KOPT-K1 (cell line): ENCODE measurements around the gene STXBP1.

Experiments
- H3K27ac ChIP-seq: fragments of 200-600 bp; sonication (generic); 2 replicates; pipeline ENCODE4 v1.5.1; 2016; ENCODE audit warnings: antibody characterized with exemption, mild to moderate bottlenecking, low read depth, low read length; ENCODE audit not compliant: poor library complexity, severe bottlenecking
- H3K36me3 ChIP-seq: fragments of 200-600 bp; sonication (generic); 2 replicates; pipeline ENCODE4 v1.5.1; 2017; ENCODE audit warnings: antibody characterized with exemption, mild to moderate bottlenecking, low read length, moderate library complexity; ENCODE audit not compliant: insufficient read depth
- H3K9me3 ChIP-seq: fragments of 200-600 bp; sonication (generic); 2 replicates; pipeline ENCODE4 v1.5.1; 2017; ENCODE audit warnings: antibody characterized with exemption, low read length, mild to moderate bottlenecking; ENCODE audit not compliant: insufficient read depth, poor library complexity, severe bottlenecking

Gene STXBP1

DNA sequence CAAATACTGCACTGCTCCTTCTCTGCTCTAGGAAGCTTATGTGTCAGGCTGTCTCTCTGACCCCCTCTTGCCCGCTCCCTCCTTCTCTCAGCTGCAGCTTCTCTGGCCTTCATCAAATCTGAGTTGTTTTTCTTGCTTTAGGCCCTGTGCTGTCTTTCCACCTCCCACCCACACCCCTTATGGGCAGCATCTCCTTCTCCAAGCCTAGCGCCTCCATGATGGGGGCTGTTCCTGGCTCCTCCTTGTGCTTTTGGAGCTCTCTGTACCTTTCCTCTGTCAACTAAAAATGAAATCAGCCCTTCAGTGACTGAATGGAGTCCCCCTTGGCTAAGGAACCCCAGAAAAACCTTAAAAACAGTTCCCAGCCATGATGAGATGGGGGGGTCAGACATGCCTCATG, 88.1 kb downstream of the STXBP1 start:
- H3K36me3 ChIP-seq: no peaks in the 10 kb centered on the region
- H3K9me3 ChIP-seq: no peaks in the 10 kb centered on the region
- no peak overlapping the region for H3K27ac ChIP-seq

DNA sequence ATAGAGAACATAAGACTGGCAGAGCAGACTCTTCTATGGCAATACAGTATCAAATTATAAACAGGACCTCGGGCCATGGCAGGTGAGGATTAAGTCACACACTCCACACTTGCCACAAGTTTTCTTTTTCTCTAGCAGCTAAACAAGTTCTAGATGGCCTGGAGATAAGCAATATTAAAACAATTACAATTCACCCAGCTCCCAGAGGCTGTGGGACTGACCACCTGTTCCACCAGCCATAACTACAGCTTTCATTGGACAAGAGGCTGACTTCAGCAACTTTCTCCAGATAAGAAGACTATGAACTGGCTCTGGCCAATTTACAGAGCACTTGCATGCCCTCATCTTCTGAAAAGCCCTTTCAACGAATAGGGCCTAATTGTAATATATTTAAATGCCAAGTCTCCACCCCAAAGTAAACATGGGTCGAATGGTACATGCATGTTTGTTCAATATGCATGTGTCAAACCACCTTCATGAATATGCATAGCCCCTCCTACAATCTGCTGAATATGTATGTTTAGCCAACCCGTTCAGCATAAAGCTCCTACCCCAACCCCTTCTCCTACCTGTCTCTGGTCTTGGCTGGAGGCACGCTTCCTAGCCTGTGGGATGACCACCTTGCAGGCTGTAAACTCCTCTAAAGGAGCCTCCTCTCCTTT, 88.6 kb downstream of the STXBP1 start:
- Histone ChIP-seq H3K27ac (no peak overlapping the region), H3K9me3 (no peaks in the 10 kb centered on the region), H3K36me3 (no peaks in the 10 kb centered on the region)

DNA sequence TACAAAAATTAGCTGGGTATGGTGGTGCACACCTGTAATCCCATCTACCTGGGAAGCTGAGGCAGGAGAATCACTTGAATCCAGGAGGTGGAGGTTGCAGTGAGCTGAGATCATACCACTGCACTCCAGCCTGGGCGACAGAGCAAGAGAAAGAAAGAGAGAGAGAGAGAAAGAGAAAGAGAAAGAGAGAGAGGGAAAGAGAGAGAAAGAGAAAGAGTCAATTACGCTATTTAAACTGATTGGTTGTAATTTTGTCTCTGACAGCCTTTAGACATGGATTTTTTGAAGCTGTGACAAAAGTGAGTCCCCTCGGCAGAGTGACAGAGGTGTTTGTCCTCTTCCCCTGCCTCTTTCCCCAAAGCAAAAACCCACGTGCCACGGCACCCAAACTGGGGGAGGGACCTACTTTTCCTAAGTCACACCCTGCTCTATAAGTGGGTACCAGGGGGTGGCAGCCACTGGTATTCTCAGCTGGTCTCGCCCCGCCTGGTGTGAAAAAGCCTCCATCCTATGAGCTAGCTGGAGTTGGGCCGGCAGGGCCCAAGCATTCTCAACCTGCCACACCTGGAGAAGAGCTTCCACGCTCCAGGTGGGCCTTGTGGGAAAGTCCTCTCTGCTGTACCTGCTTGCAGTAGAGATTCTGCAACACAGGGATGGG, 91.3 kb downstream of the STXBP1 start:
- Histone ChIP-seq H3K27ac (no peak overlapping the region), H3K9me3 (no peaks in the 10 kb centered on the region), H3K36me3 (no peaks in the 10 kb centered on the region)

DNA sequence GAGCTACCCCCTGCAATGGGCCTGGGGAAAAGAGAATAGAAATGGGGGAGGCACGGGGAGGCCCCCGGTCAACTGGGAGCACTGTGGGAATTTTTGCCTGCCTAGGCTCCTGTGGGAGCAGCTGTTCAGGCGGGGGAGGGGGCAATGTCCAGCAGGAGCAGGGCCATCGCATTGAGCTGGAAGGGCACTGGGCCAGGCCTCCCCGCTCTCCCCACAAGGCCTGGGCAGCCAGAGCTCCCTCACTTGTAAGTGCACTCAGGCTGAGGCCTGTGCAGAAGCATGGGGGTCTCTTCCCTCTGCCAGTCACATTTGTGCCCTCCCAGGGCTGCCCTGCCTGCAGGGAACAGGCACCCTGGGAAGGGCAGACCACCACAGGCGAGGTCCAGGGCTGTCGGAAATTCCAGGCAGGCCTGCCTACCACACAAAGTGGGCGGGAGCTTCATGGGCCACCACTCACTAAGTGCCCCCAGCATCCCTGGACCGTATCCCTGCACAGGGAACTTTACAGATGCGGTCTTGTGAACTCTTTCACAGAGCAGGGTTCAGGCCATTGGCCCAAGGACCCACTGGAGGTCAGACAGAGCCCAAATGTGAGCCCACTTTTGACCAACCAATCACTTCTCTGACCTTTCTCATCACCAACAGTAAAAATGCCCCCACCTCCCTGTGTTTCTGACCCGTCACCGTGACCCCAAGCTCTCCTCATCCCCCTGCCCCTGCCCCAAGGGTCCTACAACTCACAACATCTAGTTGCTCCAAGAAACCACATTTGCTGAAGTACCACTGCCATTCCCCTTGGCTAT, 93.7 kb downstream of the STXBP1 start:
- Histone ChIP-seq H3K36me3 (no peaks in the 10 kb centered on the region), H3K9me3 (no peaks in the 10 kb centered on the region), H3K27ac (no peak overlapping the region)

DNA sequence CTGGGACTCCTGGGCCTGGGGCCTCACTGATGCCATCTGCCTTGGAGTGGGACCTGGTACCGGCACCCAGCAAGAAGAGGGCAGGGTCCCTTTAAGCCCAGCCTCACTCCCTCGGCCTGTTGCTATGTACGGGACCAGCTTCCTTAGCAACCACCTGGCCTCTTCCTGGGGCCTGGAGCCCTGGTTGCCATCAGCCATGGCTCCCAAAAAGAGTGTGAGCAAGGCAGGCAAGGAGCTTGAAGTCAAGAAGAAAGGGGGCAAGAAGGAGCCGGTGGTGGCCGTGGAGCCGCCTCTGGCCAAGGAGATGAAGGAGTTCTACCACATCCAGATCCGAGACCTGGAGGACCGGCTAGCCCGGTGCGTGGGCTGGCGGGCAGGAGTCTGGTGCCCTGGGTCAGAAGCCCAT, 94.8 kb downstream of the STXBP1 start, which contains the start of gene CFAP157:
Gene CFAP157, plus strand, starts transcription at position 153 of the 406 bp plus-strand sequence. Its CDS starts 44 bp downstream, at position 197.
- H3K27ac ChIP-seq: no peak within 1 kb of the TSS
- H3K9me3 ChIP-seq: no peaks in the 10 kb centered on the region
- H3K36me3 ChIP-seq: no peaks in the 10 kb centered on the region

DNA sequence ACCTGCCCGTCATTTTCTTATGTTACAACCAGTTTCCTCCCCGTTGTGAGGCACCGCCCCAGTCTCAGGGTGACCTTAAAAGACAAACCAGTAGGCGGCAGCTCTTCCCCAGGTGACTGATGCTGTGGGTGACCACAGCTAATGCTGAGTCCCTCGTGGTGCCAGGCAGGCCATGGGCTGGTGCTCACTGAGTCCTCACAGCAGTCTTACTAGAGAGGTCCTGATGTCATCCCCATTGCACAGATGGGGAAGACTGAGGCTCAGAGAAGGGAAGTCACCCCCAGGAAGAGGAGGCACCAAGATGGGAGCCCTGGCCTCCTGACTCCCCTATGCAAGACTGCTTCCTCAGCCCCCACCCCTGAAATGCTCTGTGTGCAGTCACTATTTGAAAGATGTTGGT, 95.7 kb downstream of the STXBP1 start:
- H3K9me3 ChIP-seq: no peaks in the 10 kb centered on the region
- H3K27ac ChIP-seq: no peak overlapping the region
- H3K36me3 ChIP-seq: no peaks in the 10 kb centered on the region

DNA sequence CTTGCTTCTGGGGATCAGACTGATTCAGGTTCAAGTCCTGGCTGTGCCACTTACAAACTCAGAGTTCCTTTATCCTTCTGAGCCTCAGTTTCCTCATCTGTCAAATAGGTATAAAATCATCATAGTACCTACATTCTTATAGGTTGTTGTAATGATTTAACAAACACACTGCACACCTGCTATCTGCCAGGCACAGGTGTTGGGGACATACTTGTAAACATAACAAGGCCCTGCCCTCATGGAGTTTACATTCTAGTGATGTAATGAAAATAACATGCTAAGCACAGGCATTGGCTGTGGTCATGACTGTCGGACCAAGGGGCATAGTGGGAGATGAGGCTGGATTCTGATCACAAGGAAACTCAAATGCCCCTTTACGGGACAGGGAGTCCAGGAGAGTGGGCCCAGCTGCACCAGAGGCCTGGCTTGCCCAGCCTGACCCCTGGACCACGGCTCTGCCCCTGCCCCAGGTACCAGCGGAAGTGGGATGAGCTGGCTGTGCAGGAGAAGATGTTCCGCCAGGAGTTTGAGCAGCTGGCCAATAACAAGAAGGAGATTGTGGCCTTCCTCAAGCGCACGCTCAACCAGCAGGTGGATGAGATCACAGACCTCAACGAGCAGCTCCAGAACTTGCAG, 97.0 kb downstream of the STXBP1 start:
- Histone ChIP-seq H3K36me3 (no peaks in the 10 kb centered on the region), H3K27ac (no peak overlapping the region)

DNA sequence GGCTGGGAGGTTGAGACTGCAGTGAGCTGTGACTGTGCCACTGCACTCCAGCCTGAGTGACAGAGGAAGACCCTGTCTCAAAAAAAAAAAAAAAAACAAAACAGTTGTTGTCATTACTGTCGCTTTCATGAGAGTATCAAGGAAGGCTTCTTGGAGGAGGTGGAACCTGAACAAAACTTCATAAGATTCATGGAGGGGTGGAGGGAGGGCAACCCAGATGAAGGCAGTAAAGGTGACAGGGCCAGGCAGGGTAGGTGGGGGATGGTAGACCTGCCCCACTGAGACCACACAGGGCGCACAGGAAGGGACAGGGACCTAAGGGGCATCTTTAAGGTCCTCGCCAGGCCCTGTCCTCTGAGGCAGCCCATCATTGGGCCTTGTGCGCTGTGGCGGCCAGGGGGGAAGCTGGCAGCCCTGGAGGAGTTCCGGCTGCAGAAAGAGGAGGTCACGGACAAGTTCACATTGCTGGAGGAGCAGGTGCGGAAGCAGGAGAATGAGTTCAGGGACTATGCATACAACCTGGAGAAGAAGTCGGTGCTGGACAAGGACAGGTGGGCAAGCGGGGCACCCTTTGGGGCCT, 98.2 kb downstream of the STXBP1 start:
- H3K9me3 ChIP-seq: no peaks in the 10 kb centered on the region
- no peaks in the 10 kb centered on the region for H3K36me3 ChIP-seq
- no peak overlapping the region for H3K27ac ChIP-seq

More for the DNA sequence above, 97.0 kb downstream of the STXBP1 start:
- no peaks in the 10 kb centered on the region for H3K9me3 ChIP-seq

DNA sequence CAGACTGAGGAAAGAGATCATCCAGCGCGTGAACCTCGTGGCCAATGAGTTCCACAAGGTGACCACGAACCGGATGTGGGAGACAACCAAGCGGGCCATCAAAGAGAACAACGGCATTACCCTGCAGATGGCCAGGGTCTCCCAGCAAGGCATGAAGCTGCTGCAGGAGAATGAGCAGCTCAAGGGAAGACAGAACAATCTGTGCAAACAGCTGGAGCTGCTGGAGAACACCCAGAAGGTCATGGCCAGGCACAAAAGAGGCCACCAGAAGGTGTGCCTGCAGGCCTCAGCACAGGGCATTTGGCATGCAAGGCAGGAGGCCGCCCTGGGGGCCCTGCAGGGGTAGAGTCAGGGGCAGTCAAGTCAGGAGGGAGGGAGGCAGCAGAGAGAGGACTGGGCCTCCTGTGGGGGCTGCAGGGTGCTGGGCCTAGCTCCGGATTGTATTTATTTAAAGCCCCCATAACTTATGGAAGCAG, 99.2 kb downstream of the STXBP1 start:
- no peaks in the 10 kb centered on the region for H3K36me3 ChIP-seq
- no peak overlapping the region for H3K27ac ChIP-seq
- H3K9me3 ChIP-seq: no peaks in the 10 kb centered on the region

DNA sequence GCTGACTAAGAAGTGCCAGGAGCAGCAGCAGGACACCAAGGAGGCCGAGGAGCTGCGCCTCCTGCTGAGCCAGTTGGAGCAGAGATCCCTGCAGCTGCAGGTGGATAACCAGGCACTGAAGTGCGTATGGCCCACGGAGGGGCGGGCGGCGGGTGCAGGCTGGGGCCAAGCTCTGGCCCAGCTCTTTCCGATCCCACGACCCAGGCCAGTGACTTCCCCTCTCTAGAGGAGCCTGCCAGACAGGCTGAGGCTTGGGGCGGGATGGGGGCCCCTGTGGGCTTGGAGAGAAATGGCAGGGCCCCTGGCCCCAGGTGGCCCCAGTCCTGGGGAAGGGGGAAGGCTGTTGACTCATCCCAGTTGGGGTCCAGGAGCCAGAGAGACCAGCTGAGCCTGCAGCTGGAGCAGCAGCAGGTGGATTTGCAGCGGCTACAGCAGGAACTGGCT, 99.8 kb downstream of the STXBP1 start:
- no peaks in the 10 kb centered on the region for H3K36me3 ChIP-seq
- no peak overlapping the region for H3K27ac ChIP-seq
- no peaks in the 10 kb centered on the region for H3K9me3 ChIP-seq

DNA sequence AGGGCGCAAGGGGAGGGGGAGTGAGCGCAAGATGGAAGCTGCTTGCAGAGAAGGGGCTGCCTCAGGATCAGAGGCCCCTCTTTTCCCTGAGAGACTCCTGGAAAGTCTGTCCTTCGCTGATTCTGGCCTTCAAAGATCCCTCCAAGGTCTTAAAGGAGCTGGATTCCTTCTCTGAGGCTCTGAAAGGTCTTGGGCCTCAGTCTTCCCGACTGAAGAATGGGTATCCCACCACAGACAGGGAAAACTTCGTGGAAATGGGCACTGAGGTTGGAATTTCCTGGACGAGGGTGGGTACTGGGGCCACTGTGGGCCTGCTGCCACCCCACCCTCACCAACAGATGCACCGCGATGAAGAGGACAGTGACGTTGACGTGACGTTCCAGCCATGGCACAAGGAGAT, 100.3 kb downstream of the STXBP1 start:
- no peaks in the 10 kb centered on the region for H3K9me3 ChIP-seq
- H3K27ac ChIP-seq: no peak overlapping the region
- H3K36me3 ChIP-seq: no peaks in the 10 kb centered on the region

DNA sequence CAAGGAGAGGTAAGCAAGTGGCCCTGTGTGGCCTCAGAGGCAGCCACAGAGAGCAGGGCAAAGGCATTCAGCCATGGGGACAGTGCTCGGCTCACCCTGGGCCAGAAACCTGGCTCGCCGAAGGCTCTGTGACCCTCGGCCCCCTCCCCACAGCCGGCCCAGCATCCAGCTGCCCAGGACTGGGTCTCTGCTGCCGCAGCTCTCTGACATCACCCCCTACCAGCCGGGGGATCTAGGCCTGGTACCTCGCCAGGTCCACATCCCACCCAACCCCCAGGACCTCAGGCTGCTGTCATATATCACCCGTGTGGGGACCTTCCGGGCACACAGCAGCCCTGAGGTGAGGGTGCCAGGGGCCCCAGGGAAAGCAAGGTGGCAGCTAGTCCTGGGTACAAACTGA, 100.8 kb downstream of the STXBP1 start:
- no peak overlapping the region for H3K27ac ChIP-seq
- H3K36me3 ChIP-seq: no peaks in the 10 kb centered on the region
- no peaks in the 10 kb centered on the region for H3K9me3 ChIP-seq

DNA sequence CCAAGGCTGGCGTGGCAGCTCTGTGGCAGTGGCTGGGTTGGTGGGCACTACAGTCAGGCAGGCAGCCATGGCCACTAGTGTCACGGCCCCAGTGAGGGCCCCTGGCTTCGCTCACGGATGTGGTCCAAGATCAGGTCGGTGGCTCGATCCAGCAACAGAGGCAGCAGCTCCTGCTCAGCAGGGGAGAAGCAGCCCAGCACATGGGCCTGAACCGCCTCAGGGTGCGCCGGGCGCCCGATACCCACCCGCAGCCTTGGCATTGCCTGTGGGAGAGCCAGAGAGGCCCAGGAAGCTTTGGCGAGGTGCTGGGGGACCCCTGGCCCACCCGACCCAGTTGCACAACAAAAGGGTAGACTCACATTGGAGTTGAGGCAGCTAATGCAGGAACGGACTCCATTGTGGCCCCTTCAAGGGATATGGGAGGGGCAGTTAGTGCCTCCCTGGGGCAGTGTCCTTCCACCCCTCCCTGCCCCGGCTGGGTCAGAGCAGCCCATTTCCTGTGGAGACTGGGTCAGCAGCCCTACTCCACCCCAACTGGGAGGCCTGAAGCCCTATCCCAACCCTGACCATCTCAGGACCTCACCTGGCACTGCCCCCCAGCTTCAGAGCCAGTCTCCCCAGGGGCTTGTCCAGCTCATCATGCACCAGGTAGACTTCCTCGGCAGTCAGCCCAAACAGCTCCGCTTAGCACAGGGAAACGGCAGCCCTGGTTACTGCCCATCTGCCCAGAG, 102.1 kb downstream of the STXBP1 start:
- no peaks in the 10 kb centered on the region for H3K36me3 ChIP-seq
- H3K9me3 ChIP-seq: no peaks in the 10 kb centered on the region
- H3K27ac ChIP-seq: no peak overlapping the region

DNA sequence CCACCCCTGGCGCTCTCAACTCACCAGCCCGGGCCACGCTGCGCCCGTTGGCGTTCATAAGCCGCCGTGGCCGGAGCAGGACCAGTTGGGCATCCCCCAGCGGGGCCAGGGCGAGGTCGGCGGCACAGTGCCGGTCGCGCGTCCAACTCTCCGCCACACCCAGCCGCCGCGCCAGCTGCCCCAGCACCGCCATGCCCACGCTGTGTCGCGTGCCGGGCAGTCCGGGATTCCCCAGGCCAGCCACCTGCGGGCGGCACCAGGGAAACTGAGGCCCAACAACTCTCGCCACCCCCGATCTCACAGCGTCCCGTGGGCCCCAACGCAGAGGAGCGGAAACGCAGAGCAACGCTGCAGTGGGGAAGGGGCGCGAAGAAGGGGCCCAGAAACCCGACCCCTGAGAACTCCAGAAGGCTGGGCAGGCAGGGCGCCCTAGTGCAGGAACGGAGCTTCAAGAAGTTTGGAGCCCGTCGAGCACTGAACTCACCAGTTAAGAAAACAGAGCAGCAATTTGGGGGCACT, 102.9 kb downstream of the STXBP1 start:
- H3K36me3 ChIP-seq: no peaks in the 10 kb centered on the region
- H3K27ac ChIP-seq: peak overlapping the region; percentile 39
- H3K9me3 ChIP-seq: no peaks in the 10 kb centered on the region
